Hepatocyte (in vitro differentiated cells): Measurements from ENCODE around the gene NDUFB10.

ENCODE experiments used
- CTCF ChIP-seq: fragments of 200-600 bp; sonication (generic); IDR thresholded peaks from 2 replicates; pipeline ENCODE4 v1.5.1; 2016; ENCODE audit warnings: antibody characterized with exemption, mild to moderate bottlenecking; ENCODE audit not compliant: poor library complexity
- EZH2 ChIP-seq: fragments of 200-600 bp; sonication (generic); IDR thresholded peaks from 2 replicates; pipeline ENCODE4 v1.6.1; 2016; ENCODE audit warnings: antibody characterized with exemption, mild to moderate bottlenecking, borderline replicate concordance

- no peak for TF ChIP-seq CTCF
- TF ChIP-seq EZH2, result no peak
These were observed 35.2 kb upstream of the NDUFB10 start for GRCh38 chr16:1924095-1924494.
